Measurements from ENCODE around the gene RALGPS2.
"Not testable (repeated sequence)": the region's sequence is repeated elsewhere in the genome, so short reads cannot be mapped to it uniquely, and the experiment has no call there.

Gene RALGPS2

GRCh38 chr1:178745260-178745659, 20.2 kb downstream of the RALGPS2 start:
- Histone ChIP-seq H3K79me2 (ENCODE audit: insufficient read depth, low read depth) (no peaks in the 10 kb centered on the region), H3K27ac (no peak overlapping the region), H3K36me3 (ENCODE audit: insufficient read depth) (no peaks in the 10 kb centered on the region), H3K9ac (no peak overlapping the region), H3K4me1 (ENCODE audit: low read depth, poor library complexity, severe bottlenecking) (no peaks in the 10 kb centered on the region), H3K27me3 (ENCODE audit: insufficient read depth, low read depth) (no peaks in the 10 kb centered on the region), H4K20me1 (ENCODE audit: insufficient read depth) (no peaks in the 10 kb centered on the region), H3K4me3 (IDR thresholded peaks at IDR 0.05; ENCODE audit: insufficient read depth, low read depth, low read length) (no peak overlapping the region), H2AFZ (ENCODE audit: low read depth) (no peak overlapping the region), H3K4me2 (no peak overlapping the region)
- TF ChIP-seq, protein P1, sequence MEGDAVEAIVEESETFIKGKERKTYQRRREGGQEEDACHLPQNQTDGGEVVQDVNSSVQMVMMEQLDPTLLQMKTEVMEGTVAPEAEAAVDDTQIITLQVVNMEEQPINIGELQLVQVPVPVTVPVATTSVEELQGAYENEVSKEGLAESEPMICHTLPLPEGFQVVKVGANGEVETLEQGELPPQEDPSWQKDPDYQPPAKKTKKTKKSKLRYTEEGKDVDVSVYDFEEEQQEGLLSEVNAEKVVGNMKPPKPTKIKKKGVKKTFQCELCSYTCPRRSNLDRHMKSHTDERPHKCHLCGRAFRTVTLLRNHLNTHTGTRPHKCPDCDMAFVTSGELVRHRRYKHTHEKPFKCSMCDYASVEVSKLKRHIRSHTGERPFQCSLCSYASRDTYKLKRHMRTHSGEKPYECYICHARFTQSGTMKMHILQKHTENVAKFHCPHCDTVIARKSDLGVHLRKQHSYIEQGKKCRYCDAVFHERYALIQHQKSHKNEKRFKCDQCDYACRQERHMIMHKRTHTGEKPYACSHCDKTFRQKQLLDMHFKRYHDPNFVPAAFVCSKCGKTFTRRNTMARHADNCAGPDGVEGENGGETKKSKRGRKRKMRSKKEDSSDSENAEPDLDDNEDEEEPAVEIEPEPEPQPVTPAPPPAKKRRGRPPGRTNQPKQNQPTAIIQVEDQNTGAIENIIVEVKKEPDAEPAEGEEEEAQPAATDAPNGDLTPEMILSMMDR (conservative IDR thresholded peaks at IDR 0.05; ENCODE audit: low read depth, low read length), result no peak

GRCh38 chr1:178746345-178746744, 21.3 kb downstream of the RALGPS2 start:
- Histone ChIP-seq H3K4me2 (no peak overlapping the region), H4K20me1 (ENCODE audit: insufficient read depth) (no peaks in the 10 kb centered on the region), H3K4me1 (ENCODE audit: low read depth, poor library complexity, severe bottlenecking) (no peaks in the 10 kb centered on the region), H2AFZ (ENCODE audit: low read depth) (no peak overlapping the region), H3K4me3 (IDR thresholded peaks at IDR 0.05; ENCODE audit: insufficient read depth, low read depth, low read length) (no peak overlapping the region), H3K79me2 (ENCODE audit: insufficient read depth, low read depth) (no peaks in the 10 kb centered on the region), H3K27ac (no peak overlapping the region), H3K27me3 (ENCODE audit: insufficient read depth, low read depth) (no peaks in the 10 kb centered on the region), H3K9ac (no peak overlapping the region), H3K36me3 (ENCODE audit: insufficient read depth) (no peaks in the 10 kb centered on the region)
- TF ChIP-seq, protein P1 (conservative IDR thresholded peaks at IDR 0.05; ENCODE audit: low read depth, low read length), result no peak

DNA sequence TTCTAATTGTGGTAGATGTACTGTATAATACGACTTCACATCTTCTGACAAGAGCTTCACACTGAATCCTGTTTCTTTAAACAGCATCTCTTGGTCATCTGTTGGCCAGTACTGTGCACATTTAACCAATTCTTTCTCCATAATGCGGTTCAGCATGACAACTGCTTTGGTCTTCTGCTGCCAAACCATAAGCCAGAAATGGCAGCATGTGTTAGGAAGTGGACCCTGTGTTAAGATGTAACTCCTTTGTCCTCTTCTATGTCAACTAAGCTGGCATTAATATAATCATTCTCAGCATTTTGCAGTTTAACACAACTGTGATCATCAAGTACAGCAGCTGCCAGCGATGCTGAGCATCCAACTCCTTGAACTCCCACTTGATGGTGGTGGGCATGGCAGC, 22.3 kb downstream of the RALGPS2 start:
- H3K79me2 ChIP-seq (ENCODE audit: insufficient read depth, low read depth), result not testable (repeated sequence)

DNA sequence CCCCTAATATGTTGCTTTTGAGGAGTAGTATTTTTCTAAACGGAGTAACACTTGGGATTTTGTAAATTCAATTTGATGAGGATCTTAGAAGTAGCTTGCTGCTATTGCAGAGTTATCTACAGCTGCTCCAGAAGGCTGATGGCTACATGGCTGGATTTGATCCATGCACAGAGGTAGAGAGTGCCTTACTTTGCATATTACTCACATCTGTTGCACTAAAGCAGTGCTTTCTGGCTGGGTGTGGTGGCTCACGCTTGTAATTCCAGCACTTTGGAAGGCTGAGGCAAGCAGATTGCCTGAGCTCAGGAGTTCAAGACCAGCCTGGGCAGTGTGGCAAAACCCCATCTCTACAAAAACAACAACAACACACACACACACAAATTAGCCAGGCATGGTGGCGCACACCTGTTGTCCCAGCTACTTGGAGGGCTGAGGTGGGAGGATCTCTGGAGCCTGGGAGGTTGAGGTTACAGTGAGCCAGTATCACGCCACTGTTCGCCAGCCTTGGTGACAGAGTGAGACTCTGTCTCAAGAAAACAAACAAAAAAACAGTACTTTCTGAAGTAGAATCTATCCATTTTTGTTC, 24.6 kb downstream of the RALGPS2 start:
- no peak overlapping the region for H2AFZ ChIP-seq (ENCODE audit: low read depth)
- no peak overlapping the region for H3K9ac ChIP-seq
- H3K36me3 ChIP-seq (ENCODE audit: insufficient read depth), result no peaks in the 10 kb centered on the region
- no peaks in the 10 kb centered on the region for H4K20me1 ChIP-seq (ENCODE audit: insufficient read depth)
- no peak overlapping the region for H3K4me2 ChIP-seq
- no peaks in the 10 kb centered on the region for H3K27me3 ChIP-seq (ENCODE audit: insufficient read depth, low read depth)
- no peaks in the 10 kb centered on the region for H3K4me1 ChIP-seq (ENCODE audit: low read depth, poor library complexity, severe bottlenecking)
- H3K27ac ChIP-seq, result no peak overlapping the region
- H3K4me3 ChIP-seq (IDR thresholded peaks at IDR 0.05; ENCODE audit: insufficient read depth, low read depth, low read length), result no peak overlapping the region
- TF ChIP-seq, protein P1 (conservative IDR thresholded peaks at IDR 0.05; ENCODE audit: low read depth, low read length), result no peak
- H3K79me2 ChIP-seq (ENCODE audit: insufficient read depth, low read depth), result no peaks in the 10 kb centered on the region

More for the DNA sequence above, 22.3 kb downstream of the RALGPS2 start:
- not testable (repeated sequence) for H3K9ac ChIP-seq; H3K4me2 ChIP-seq; H3K27me3 ChIP-seq (ENCODE audit: insufficient read depth, low read depth); H3K4me3 ChIP-seq (IDR thresholded peaks at IDR 0.05; ENCODE audit: insufficient read depth, low read depth, low read length); H4K20me1 ChIP-seq (ENCODE audit: insufficient read depth); H2AFZ ChIP-seq (ENCODE audit: low read depth); H3K4me1 ChIP-seq (ENCODE audit: low read depth, poor library complexity, severe bottlenecking); H3K36me3 ChIP-seq (ENCODE audit: insufficient read depth); H3K27ac ChIP-seq

DNA sequence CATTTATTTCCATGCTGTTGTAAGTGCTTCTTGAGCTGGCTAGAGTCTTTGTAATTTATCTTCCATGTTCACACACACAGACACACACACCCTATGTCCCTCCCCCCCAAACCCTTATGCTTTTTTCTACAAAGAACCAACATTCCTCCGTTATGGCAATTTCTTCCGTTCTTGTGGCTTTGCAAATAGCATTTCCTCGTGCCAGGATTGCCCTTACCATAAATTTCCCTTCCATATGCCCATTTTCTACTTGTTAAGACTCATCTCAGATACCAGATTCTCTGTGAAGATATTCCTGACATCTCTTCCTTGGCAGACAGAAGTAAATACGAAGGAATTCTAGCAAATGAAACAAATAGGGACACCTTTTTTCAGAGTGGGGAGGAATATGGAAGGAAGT, 26.0 kb downstream of the RALGPS2 start:
- Histone ChIP-seq H3K36me3 (ENCODE audit: insufficient read depth) (no peaks in the 10 kb centered on the region), H3K4me1 (ENCODE audit: low read depth, poor library complexity, severe bottlenecking) (no peaks in the 10 kb centered on the region), H3K4me2 (no peak overlapping the region), H3K27ac (no peak overlapping the region), H3K27me3 (ENCODE audit: insufficient read depth, low read depth) (no peaks in the 10 kb centered on the region), H3K9ac (no peak overlapping the region), H2AFZ (ENCODE audit: low read depth) (no peak overlapping the region), H4K20me1 (ENCODE audit: insufficient read depth) (no peaks in the 10 kb centered on the region), H3K79me2 (ENCODE audit: insufficient read depth, low read depth) (no peaks in the 10 kb centered on the region), H3K4me3 (IDR thresholded peaks at IDR 0.05; ENCODE audit: insufficient read depth, low read depth, low read length) (no peak overlapping the region)
- TF ChIP-seq, protein P1 (conservative IDR thresholded peaks at IDR 0.05; ENCODE audit: low read depth, low read length), result no peak

All from KMS-11 (cell line).